ENCODE data around the gene ANGPTL7. TPM values are rescaled to one million over a fixed set of nuclear protein-coding genes. Genes with fewer than 3 reads are reported as not detected.

ANGPTL7 gene
- total RNA-seq, result 0.35 TPM

GRCh38 chr1:11188858-11189451, at the start of gene ANGPTL7:
Gene ANGPTL7 (plus strand): TSS chr1:11189355. CDS start chr1:11189580, 225 bp downstream.

Small RNA genes within 50 kb of the gene (small RNA-seq; reads per million reads assigned to genes)
- not detected for gene RNU6-291P (ENCODE audit: low replicate concordance)
- not detected for gene RNU6-537P (ENCODE audit: low replicate concordance)
- gene RPL39P6 (ENCODE audit: low replicate concordance), result not detected

Other genes starting within 250 kb of the ANGPTL7 start
- gene TARDBP, start 176.7 kb upstream of the ANGPTL7 start, total RNA-seq, result 175 TPM
- gene MASP2, start 142.1 kb upstream of the ANGPTL7 start, total RNA-seq, result not detected
- 20.4 TPM for gene SRM, start 129.3 kb upstream of the ANGPTL7 start, total RNA-seq
- gene EXOSC10, start 89.5 kb upstream of the ANGPTL7 start, total RNA-seq, result 58.0 TPM
- 44.6 TPM for gene MTOR, start 73.2 kb downstream of the ANGPTL7 start, total RNA-seq
- 15.1 TPM for gene UBIAD1, start 83.8 kb downstream of the ANGPTL7 start, total RNA-seq